ENCODE measurements around the gene SRP14.
A peak's percentile ranks its signal among the peaks of the same experiment; 100 is the strongest.

Gene SRP14

DNA sequence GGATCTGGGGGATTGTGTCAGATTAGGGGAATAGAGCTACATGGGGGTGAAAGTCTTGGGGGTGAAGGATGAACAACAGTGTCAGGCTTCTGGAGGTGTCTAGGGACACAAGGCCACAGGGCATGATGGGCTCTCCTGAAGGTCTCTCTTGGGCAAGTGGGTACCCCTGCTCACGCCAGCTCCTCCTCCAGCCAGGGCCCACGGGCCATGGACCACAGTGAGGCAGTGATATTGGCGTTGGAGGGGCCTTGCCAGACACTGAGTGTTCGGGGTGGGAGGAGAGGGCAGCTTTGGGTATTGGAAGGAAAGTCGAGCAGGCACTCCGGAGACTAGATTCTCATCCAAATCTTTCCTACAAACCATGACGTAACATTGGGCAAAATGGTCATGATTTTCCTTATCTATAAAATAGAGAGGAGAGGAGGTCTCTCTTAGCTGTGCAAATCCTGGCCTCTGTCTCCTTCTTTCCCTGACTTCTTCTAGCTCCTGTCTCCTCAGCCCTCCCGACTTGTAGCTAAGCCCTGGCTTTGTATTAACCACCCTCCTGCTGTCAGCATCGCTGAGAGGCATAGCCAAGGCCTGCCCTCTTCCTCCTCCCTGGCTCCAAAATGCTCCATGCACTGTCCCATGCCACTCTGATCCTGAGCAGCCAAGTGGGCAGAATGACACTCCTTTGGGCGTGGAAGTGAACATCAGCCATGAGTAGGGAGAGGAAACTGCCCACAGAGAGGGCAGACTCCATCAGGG, 24.0 kb upstream of the SRP14 start:
- Mint-ChIP-seq H3K27me3 (no peaks in the 10 kb centered on the region), H3K27ac (peak overlapping the region in 1 of 2 donors; percentile 46), H3K4me3 (no peak overlapping the region), H3K9me3 (no peaks in the 10 kb centered on the region), H3K4me1 (ENCODE audit: low read depth in 2 of 2) (peaks cover 7 to 14% of the 10 kb centered on the region in 2 donors), H3K36me3 (ENCODE audit: insufficient read depth) (no peaks in the 10 kb centered on the region)
- no peak for DNase-seq
- ATAC-seq (replicated peaks), result no peak

DNA sequence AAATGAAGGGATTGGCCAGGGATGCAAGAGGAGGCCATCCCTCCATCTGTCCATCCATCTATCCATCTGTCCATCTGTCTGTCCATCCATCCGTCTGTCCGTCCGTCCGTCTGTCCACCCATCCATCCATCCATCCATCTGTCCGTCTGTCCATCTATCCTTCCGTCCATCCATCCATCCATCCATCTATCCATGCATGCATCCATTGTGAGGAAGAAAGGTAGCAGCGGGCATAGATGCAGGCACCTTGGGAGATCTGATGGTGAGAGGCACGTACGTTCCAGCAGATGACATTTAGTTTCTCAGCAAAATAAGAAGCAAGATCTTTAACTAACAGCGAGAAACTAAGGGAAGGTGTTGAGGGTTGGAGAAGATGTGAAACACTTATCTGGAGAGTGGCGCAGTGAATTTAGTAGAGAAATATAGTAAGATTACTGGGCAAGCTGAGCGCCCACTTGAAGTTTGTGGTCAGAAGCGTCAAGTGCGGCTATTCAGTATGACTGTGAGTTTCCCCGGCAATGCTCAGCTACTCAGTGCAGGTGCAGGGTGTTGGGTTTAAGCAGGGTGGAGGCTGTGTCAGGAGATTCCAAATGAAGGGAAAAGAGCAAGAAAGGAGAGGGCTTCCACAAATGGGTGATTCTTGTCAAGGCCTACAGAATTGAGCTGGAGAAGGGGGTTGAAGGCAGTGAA, 22.4 kb upstream of the SRP14 start:
- H3K27me3 Mint-ChIP-seq, result no peaks in the 10 kb centered on the region
- ATAC-seq (replicated peaks) (peak; percentile 83), DNase-seq (no peak)
- H3K36me3 Mint-ChIP-seq (ENCODE audit: insufficient read depth), result no peaks in the 10 kb centered on the region
- no peak overlapping the region for H3K27ac Mint-ChIP-seq
- no peaks in the 10 kb centered on the region for H3K9me3 Mint-ChIP-seq
- H3K4me1 Mint-ChIP-seq (ENCODE audit: low read depth in 2 of 2), result peaks cover 12 to 19% of the 10 kb centered on the region in 2 donors
- no peak overlapping the region for H3K4me3 Mint-ChIP-seq

GRCh38 chr15:40060236-40060961, 21.4 kb upstream of the SRP14 start:
- DNase-seq, result no peak
- Mint-ChIP-seq H3K4me3 (no peak overlapping the region), H3K27ac (no peak overlapping the region), H3K36me3 (ENCODE audit: insufficient read depth) (no peaks in the 10 kb centered on the region), H3K9me3 (no peaks in the 10 kb centered on the region), H3K4me1 (ENCODE audit: low read depth in 2 of 2) (peaks cover 16 to 22% of the 10 kb centered on the region in 2 donors), H3K27me3 (no peaks in the 10 kb centered on the region)
- no peak for ATAC-seq (replicated peaks)

DNA sequence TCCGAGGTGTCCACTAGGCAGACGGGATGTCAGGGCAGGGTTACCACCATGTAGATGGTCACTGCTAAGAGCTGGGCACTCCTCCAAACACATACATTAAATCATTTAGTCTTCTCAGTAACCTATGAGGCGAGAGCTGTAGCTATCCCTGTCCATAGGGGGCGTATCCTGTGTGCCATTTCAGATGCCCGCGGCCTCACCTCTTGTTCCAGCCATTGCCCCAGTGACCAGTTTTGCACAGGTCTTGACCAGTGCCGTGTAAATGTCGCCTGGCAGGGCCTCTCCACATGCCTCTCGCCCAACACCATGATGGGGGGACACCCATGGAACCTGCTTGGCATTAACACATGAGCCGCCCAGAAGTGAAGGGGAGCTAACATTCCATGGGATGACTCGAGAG, 20.8 kb upstream of the SRP14 start:
- no peaks in the 10 kb centered on the region for H3K27me3 Mint-ChIP-seq
- H3K4me1 Mint-ChIP-seq (ENCODE audit: low read depth in 2 of 2), result peaks cover 21 to 28% of the 10 kb centered on the region in 2 donors
- H3K36me3 Mint-ChIP-seq (ENCODE audit: insufficient read depth), result no peaks in the 10 kb centered on the region
- H3K4me3 Mint-ChIP-seq, result no peak overlapping the region
- DNase-seq (no peak), ATAC-seq (replicated peaks) (no peak)
- H3K27ac Mint-ChIP-seq, result no peak overlapping the region
- no peaks in the 10 kb centered on the region for H3K9me3 Mint-ChIP-seq

- ATAC-seq (replicated peaks) (no peak), DNase-seq (no peak)
- Mint-ChIP-seq H3K36me3 (ENCODE audit: insufficient read depth) (no peaks in the 10 kb centered on the region), H3K27me3 (no peaks in the 10 kb centered on the region), H3K4me1 (ENCODE audit: low read depth in 2 of 2) (peaks cover 33 to 39% of the 10 kb centered on the region in 2 donors), H3K27ac (peak overlapping the region; percentile 12 to 18), H3K9me3 (no peaks in the 10 kb centered on the region), H3K4me3 (peak overlapping the region in 1 of 2 donors; percentile 25)
These were observed 19.6 kb upstream of the SRP14 start for GRCh38 chr15:40058476-40059140.

GRCh38 chr15:40055576-40056293, 16.8 kb upstream of the SRP14 start:
- DNase-seq (no peak), ATAC-seq (replicated peaks) (no peak)
- Mint-ChIP-seq H3K36me3 (ENCODE audit: insufficient read depth) (peaks cover 4% of the 10 kb centered on the region), H3K9me3 (no peaks in the 10 kb centered on the region), H3K27me3 (no peaks in the 10 kb centered on the region), H3K27ac (peak overlapping the region; percentile 67 to 88), H3K4me1 (ENCODE audit: low read depth in 2 of 2) (peaks cover 40 to 54% of the 10 kb centered on the region in 2 donors), H3K4me3 (peak overlapping the region in 1 of 2 donors; percentile 77)

- H3K4me1 Mint-ChIP-seq (ENCODE audit: low read depth in 2 of 2), result peaks cover 42 to 58% of the 10 kb centered on the region in 2 donors
- DNase-seq (no peak), ATAC-seq (replicated peaks) (peak; percentile 63)
- peak overlapping the region; percentile 67 to 88 for H3K27ac Mint-ChIP-seq
- peaks cover 7% of the 10 kb centered on the region for H3K36me3 Mint-ChIP-seq (ENCODE audit: insufficient read depth)
- H3K4me3 Mint-ChIP-seq, result peak overlapping the region; percentile 70 to 77
- no peaks in the 10 kb centered on the region for H3K9me3 Mint-ChIP-seq
- no peaks in the 10 kb centered on the region for H3K27me3 Mint-ChIP-seq
These were observed 16.0 kb upstream of the SRP14 start for GRCh38 chr15:40054855-40055575.

DNA sequence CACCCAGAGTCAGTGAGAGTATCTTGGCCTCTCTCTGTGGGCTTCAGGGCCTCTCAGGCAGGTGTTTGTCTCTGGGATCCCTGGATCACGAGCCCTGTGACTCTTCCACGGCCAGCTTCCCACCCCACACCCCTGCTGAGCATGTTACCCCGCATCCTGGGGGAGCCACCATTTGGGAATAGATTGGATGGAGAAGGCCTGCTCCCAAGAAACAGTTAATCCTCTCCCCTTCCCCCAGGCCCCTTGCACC, 15.5 kb upstream of the SRP14 start:
- Mint-ChIP-seq H3K36me3 (ENCODE audit: insufficient read depth) (peaks cover 8% of the 10 kb centered on the region), H3K9me3 (no peaks in the 10 kb centered on the region), H3K4me3 (peak overlapping the region; percentile 70 to 77), H3K27me3 (no peaks in the 10 kb centered on the region), H3K4me1 (ENCODE audit: low read depth in 2 of 2) (peaks cover 47 to 61% of the 10 kb centered on the region in 2 donors), H3K27ac (peak overlapping the region; percentile 41 to 88)
- no peak for DNase-seq
- no peak for ATAC-seq (replicated peaks)

- Mint-ChIP-seq H3K36me3 (ENCODE audit: insufficient read depth) (peaks cover 10% of the 10 kb centered on the region), H3K4me1 (ENCODE audit: low read depth in 2 of 2) (peaks cover 52 to 64% of the 10 kb centered on the region in 2 donors), H3K27ac (peak overlapping the region; percentile 41 to 88), H3K4me3 (peak overlapping the region; percentile 70 to 77), H3K9me3 (no peaks in the 10 kb centered on the region), H3K27me3 (no peaks in the 10 kb centered on the region)
- no peak for ATAC-seq (replicated peaks)
- no peak for DNase-seq
These were observed 15.0 kb upstream of the SRP14 start for GRCh38 chr15:40053831-40054604.

DNA sequence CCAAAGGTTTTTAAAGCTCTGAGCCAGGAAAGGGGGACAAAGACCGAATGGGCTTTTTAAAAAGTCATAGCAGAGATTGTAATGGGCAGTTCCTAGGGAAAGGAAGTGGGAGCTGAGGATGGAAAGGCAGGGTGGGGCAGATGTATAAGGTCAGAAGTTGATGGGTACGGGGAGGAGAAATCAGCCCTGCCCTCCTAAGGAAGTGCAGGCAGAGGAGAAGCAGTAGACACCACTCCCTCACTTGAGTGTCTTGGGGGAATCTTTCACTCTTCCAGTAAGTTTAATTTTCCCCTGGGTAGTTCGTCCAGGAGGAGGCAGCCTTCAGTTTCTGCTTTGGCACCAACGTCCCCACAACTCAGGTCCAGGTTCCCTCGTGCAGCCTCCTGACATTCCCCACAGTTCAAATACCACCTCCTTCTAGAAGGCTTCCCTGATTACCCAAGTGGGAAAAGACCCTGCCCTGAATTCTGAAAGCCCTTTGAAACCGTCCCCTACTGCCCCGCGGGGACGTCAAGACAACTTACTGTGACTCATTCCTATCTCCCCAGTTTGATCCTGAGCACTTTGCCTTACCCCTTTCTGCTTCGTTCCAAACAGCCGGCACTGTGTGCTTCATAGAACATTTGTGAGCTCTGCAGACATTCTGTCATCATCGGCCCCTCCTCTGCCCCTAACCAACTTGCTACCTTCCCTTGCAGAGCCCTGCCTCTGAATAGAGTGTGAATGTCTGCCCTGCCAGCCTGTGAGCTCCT, 14.3 kb upstream of the SRP14 start:
- Mint-ChIP-seq H3K9me3 (no peaks in the 10 kb centered on the region), H3K27me3 (no peaks in the 10 kb centered on the region), H3K36me3 (ENCODE audit: insufficient read depth) (peaks cover 12% of the 10 kb centered on the region), H3K27ac (peak overlapping the region in 1 of 2 donors; percentile 41), H3K4me1 (ENCODE audit: low read depth in 2 of 2) (peaks cover 52 to 63% of the 10 kb centered on the region in 2 donors), H3K4me3 (peak overlapping the region; percentile 7 to 54)
- ATAC-seq (replicated peaks) (no peak), DNase-seq (no peak)

GRCh38 chr15:40052604-40053003, 13.6 kb upstream of the SRP14 start:
- Mint-ChIP-seq H3K4me3 (peak overlapping the region in 1 of 2 donors; percentile 54), H3K4me1 (ENCODE audit: low read depth in 2 of 2) (peaks cover 52 to 63% of the 10 kb centered on the region in 2 donors), H3K36me3 (ENCODE audit: insufficient read depth) (peaks cover 15% of the 10 kb centered on the region), H3K9me3 (no peaks in the 10 kb centered on the region), H3K27me3 (no peaks in the 10 kb centered on the region), H3K27ac (peak overlapping the region in 1 of 2 donors; percentile 92)
- ATAC-seq (replicated peaks), result no peak
- no peak for DNase-seq

Data from effector memory CD8-positive, alpha-beta T cell (primary cell).